Medulla oblongata (tissue), 1 donor: ENCODE data around the gene GBX2.

Source experiments
- DNase-seq: peaks from one replicate; pipeline ENCODE4 v3.0.0-alpha.2; 2015; ENCODE audit errors: extremely low spot score

GBX2 gene

GRCh38 chr2:236180831-236181453, 12.8 kb upstream of the GBX2 start:
- DNase-seq, result peak; percentile 68

DNA sequence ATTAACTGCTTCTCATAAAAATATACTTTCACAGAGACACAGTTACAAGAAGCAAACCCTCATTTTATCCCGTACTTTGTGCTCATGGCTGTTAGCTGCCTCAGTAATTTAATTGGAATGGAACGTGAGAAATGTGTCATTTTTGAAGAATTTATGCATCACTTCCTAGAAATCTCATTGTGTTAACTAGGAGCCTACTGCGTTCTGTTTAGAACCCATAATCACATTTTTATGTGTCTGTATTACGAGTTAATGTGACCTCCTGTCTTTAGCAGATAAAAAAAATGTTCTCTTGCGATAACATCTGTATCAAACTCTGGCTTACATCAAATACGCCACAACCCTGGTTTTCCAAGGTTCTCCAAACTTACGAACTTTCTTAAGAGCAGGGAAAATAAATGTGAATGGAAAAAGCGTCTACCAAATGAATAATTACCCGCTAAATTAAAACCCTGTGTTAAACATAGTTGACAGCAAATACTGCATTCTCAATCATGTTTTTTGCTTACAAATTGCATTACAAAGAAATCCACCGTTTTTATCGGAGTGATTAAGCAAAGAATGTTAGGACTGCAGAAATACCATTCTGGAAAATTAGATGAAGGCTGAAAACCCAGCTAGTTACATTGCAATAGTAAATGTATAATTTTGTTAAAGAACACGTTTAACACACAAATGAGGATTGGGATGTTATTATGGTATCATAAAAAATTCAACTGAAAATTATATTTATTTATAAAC, 12.1 kb upstream of the GBX2 start:
- DNase-seq, result no peak

GRCh38 chr2:236179236-236180075, 11.3 kb upstream of the GBX2 start:
- DNase-seq, result no peak

GRCh38 chr2:236178890-236179235, 10.7 kb upstream of the GBX2 start:
- DNase-seq, result no peak

DNA sequence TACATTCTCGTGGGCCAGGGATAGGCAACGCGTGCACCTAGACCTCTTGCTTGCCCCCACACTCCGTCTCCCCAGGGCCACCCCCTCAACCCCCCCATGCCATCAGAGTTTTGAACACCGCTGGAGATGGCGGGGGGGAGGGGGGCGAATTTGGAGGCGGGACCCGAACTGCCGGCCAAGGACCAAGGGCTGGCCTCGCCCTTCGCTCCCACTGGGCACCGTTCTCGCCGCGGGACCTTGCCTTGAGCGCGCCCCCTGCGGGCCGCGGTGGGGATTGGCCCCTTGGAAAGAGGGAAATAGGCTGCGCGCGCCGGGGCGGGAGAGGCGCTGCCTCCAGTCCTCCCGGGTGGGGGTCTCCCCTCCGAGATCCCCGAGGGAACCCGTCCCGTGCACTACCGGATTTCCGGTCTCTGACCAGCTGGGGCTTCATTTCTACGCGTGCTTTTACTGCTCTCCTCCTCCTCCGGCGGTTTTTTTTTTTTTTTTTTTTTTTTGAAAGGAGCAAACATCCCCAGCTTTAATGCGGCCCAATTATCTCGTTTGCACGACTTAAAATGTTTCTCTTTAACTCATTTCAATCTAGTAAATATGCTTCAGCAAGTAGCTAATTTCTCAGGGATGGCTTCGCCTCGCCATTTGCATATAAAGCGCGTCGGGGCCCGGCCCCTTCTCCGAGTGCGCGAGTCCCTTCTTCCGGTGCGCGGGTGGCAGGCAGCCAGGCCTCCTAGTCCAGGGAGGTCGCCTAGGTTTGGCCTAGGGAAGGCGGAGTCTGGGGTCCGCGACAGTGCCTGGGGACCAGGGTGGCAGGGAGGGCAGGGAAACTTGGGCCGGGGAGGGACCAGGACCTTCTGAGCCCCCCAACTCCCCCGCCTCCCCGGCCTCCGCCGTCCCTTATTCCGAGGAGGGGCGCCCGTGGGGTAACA, 10.0 kb upstream of the GBX2 start:
- peak; percentile 64 for DNase-seq

- no peak for DNase-seq
Measured at GRCh38 chr2:236177604-236177966, 9.4 kb upstream of the GBX2 start.

DNA sequence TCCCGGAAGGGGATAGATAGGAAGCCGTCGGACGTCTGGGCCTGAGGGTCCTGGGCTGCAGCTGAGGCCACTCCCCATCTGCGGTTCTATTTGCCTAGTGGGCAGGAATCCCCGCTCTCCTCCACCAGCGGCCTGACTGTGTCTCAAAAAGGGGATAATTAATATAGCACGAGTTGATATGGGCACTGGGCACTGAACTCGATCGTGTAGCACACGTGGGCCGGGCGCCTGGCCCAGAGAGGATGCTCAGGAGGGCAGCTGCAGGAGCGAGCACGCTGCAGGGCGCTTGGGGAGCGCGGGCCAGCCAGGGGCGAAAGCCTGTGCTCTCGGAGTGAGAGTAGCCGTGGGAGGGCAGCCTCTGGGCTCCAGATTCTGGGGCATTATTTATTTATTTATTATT, 8.8 kb upstream of the GBX2 start:
- DNase-seq, result no peak

GRCh38 chr2:236176417-236176816, 8.2 kb upstream of the GBX2 start:
- DNase-seq, result no peak

DNA sequence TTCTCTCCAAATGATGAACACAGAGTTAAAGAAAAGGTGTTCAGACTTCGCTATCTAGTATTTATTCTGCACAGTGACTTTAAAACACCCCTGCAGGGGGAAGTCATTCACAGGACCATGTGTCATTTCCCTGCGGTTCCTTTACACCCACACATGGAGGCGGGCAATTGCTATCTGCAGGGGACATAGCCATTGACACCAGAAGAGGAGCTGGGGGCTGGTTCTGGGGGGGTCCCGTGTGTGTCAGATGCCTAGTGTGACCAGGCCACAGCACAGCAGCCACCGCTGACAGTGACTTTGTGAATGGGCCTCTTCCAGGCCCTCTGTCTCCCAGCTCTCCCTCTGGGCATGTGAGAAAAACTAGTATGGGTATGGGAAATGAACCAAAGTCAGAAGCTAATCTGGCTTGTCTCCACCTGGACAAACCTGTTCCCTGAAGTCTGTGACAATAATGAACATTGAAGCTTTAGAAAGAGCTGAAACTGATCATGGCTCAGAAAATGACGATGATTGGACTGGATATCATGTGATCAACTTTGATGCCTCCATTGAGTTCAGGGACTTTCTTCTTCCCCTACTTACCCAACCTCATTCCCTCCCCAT, 7.5 kb upstream of the GBX2 start:
- DNase-seq, result no peak

- no peak for DNase-seq
Measured at GRCh38 chr2:236173729-236174607, 5.8 kb upstream of the GBX2 start.

- no peak for DNase-seq
Measured at GRCh38 chr2:236173036-236173728, 5.0 kb upstream of the GBX2 start.

GRCh38 chr2:236172255-236173035, 4.3 kb upstream of the GBX2 start:
- no peak for DNase-seq

DNA sequence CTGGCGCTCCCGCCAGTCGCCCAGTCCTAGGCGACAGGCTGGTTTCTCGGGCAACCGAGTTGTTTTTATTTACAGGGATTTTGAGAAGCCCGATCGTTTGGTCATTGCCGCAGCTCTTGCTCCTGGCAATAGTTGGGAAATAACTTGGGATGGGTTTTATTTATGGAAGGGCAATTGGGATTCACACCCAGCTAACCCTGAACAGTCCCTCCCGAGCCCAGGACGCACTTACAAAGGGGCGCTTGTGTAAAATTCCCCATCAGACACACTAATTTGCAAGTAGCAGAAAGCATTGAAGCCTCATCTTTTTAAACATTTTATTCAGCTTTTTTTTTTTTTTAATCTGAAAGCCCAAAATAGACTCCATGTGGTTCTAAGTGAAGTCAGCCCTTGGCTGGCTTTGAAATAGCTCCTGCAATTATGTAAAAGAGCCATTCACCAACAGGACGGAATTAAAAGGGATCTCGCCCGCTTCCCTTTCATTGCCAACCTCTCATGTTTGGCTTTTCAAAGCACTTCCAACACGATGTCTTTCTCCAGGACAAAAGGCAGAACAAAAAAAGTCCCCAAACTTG, 3.6 kb upstream of the GBX2 start:
- peak; percentile 74 for DNase-seq

GRCh38 chr2:236171181-236171679, 3.0 kb upstream of the GBX2 start:
- DNase-seq, result no peak

- no peak for DNase-seq
Measured at GRCh38 chr2:236170590-236171165, 2.5 kb upstream of the GBX2 start.

DNA sequence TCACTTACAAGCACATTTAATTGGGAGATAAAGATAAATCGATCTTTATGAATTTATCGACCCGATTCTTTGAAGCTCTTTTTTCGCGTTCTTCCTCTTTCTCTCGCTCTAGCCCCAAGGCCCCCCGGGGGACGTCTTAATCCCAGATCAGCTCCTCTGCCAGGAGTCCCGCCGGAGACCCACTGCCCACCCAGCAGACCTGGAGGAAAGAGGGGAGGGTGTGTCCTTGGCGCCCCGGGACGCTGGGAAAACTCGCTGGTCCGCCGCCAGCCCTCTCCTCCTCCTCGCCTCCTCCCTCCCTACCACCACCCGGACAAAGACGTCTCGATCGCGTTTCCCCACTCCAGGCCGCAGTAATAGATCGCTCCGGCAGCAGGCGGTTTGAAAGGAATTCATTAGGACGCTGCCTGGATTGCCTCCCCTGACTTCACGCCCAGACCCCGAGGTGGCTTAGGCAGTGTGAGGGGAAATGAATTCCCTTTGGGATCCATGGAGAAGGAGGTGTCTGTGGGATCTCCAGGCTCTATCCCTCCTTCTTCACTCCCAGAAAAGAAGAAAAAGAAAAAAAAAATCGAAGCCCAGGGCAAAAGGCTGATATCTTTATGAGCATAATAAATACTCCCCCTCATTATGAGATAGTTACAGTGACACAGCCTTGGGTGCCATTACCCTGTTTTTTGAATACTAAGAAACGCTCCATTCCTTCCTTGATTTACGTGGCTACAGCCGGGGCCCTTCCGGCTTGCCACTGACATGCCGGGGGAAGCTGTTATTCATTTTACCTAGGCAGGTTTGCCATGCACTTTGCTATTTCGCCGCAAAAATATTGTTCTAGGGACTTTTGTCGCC, 1.8 kb upstream of the GBX2 start:
- no peak for DNase-seq

GRCh38 chr2:236169151-236169721, 1.1 kb upstream of the GBX2 start:
- peak; percentile 40 for DNase-seq
